Adrenal gland (tissue), 12 donors: ENCODE measurements around the gene NDUFV2. TPM values are rescaled to one million over a fixed set of nuclear protein-coding genes. Genes with fewer than 3 reads are reported as not detected.

Source experiments
- DNase-seq, 7 donors: peaks; one replicate each; pipeline ENCODE4 v3.0.0-alpha.2; 2019 to 2020
- H3K27ac ChIP-seq, 5 donors: fragments of 200-600 bp; sonication (generic) in 4 of 5; 1 replicate in 3 of 5; 2 replicates in 2 of 5; pipeline versions ENCODE4 v1.5.1 to v1.8.0; 2016 to 2020; ENCODE audit warnings: mild to moderate bottlenecking in 1 of 5
- H3K27me3 ChIP-seq: fragments of 200-600 bp; 2 replicates; pipeline ENCODE4 v1.8.0; 2021
- H3K36me3 ChIP-seq, 2 donors: fragments of 200-600 bp; replicated peaks in 1 of 2; 1 replicate in 1 of 2; 2 replicates in 1 of 2; pipeline versions ENCODE4 v1.5.1 to v1.8.0; 2018 to 2022
- H3K4me1 ChIP-seq, 2 donors: fragments of 200-600 bp; replicated peaks in 1 of 2; 1 replicate in 1 of 2; 2 replicates in 1 of 2; pipeline versions ENCODE4 v1.5.1 to v1.8.0; 2018 to 2021
- H3K4me3 ChIP-seq, 4 donors: fragments of 200-600 bp; sonication (generic) in 3 of 4; one replicate each; pipeline ENCODE4 v1.5.1; 2016 to 2018
- H3K9me3 ChIP-seq, 3 donors: fragments of 200-600 bp; sonication (generic) in 1 of 3; replicated peaks in 1 of 3; 1 replicate in 2 of 3; 2 replicates in 1 of 3; pipeline versions ENCODE4 v1.5.1 to v1.8.0; 2016 to 2021
- POLR2A ChIP-seq, 2 donors: fragments of 450-650 bp; IDR thresholded peaks; one replicate each; pipeline ENCODE4 v1.6.1; 2017; ENCODE audit warnings: antibody characterized with exemption in 2 of 2, mild to moderate bottlenecking in 2 of 2, moderate library complexity in 1 of 2
- WGBS, 4 donors: extraction: QIAGEN DNeasy Blood & Tissue Kit in 2 of 4; methylation state at CpG; one replicate each; pipeline versions ENCODE4 v1.1.5 to v1.1.7; 2013 to 2017; 5-methylcytosine and 5-hydroxymethylcytosine counted together
- intact Hi-C, 2 donors: fragments of 100-400 bp; cut with DNase I; formaldehyde crosslinking; loops; one replicate each; pipeline versions ENCODE4 v1.14.1 to v1.15.0; 2022 to 2023
- polyA plus RNA-seq, 3 donors: library from polyadenylated mRNA; stranded (reverse); fragments of 200-250 nt in 2 of 3; fragments of 350-450 nt in 1 of 3; fragmentation: Illumina TruSeq in 1 of 3; extraction: RNeasy Lipid Tissue Mini Kit (QIAGEN cat#74804) in 1 of 3; gene quantifications; one replicate each; pipeline ENCODE4 v1.2.3, GENCODE V29; 2013 to 2014
- total RNA-seq, 9 donors: library from RNA; depleted of rRNA in 4 of 9; stranded (reverse); fragments of >200 nt in 4 of 9; fragments of 120-200 nt in 1 of 9; fragmentation: NEBNext Ultra II Directional in 1 of 9; extraction: Animal tissue kit (Norgen Biotek cat#: 25700) in 1 of 9; gene quantifications; one replicate each; pipeline versions ENCODE4 v1.1.0 to v1.2.4, GENCODE V29; 2013 to 2023
- TF ChIP-seq, protein P1 (sequence below), 6 experiments: fragments of 450-650 bp in 4 of 6; fragments of 200-600 bp in 2 of 6; sonication (generic) in 1 of 6; IDR thresholded peaks; 1 replicate in 5 of 6; 2 replicates in 1 of 6; pipeline versions ENCODE4 v1.5.1 to v1.8.0; 2016 to 2021; ENCODE audit warnings: antibody characterized with exemption in 6 of 6, mild to moderate bottlenecking in 2 of 6, moderate library complexity in 1 of 6
- donor health status: healthy with polysubstance abuse.
- donor health status: Bipolar disorder and iron deficiency.
- donor health status: DM: yes; HTN: yes; CAD: no.
- donor health status: DM: no; HTN: no; CAD: no.
- donor health status: DM: no; HTN: no; CAD: no.
- donor health status: DM: yes; HTN: yes; CAD: no.

The NDUFV2 gene
- total and polyA plus RNA-seq, 12 donors = 130 to 569 (median 219) TPM

GRCh38 chr18:9113468-9114149 is 11.1 kb downstream of the NDUFV2 start:
- Histone ChIP-seq H3K9me3 (no peaks in the 10 kb centered on the region), H3K4me1 (peaks cover 31 to 93% of the 10 kb centered on the region in 2 donors), H3K27me3 (no peaks in the 10 kb centered on the region), H3K4me3 (no peak overlapping the region), H3K27ac (peak overlapping the region in 1 of 5 donors; percentile 30), H3K36me3 (no peaks in the 10 kb centered on the region)
- intact Hi-C loops = no loop called here
- TF ChIP-seq POLR2A (IDR thresholded peaks at IDR 0.05) = no peak
- TF ChIP-seq, protein P1, sequence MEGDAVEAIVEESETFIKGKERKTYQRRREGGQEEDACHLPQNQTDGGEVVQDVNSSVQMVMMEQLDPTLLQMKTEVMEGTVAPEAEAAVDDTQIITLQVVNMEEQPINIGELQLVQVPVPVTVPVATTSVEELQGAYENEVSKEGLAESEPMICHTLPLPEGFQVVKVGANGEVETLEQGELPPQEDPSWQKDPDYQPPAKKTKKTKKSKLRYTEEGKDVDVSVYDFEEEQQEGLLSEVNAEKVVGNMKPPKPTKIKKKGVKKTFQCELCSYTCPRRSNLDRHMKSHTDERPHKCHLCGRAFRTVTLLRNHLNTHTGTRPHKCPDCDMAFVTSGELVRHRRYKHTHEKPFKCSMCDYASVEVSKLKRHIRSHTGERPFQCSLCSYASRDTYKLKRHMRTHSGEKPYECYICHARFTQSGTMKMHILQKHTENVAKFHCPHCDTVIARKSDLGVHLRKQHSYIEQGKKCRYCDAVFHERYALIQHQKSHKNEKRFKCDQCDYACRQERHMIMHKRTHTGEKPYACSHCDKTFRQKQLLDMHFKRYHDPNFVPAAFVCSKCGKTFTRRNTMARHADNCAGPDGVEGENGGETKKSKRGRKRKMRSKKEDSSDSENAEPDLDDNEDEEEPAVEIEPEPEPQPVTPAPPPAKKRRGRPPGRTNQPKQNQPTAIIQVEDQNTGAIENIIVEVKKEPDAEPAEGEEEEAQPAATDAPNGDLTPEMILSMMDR (IDR thresholded peaks at IDR 0.05) = no peak
- no peak for DNase-seq
- 66 to 72% (median 68%) methylated on average over 7 of the region's 7 CpGs for WGBS, 4 donors

DNA sequence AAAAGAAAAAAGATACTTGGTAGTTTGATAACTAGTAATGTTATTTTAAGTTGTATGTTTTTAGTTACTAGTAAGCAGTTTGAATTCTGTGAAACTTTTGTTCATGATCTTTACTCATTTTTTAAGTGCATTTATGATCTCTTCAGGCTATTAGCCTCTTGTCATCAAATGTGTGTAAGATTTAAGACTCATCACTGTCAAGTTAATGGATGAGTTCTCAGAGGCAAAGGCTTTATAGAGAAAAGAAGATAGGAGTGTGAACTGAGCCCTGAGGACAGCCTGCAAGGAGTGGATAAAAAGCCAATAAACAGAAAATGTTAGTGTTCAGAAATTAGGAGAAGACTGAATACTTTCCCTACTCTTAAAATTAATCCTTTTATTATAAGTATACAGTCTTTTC is 13.5 kb downstream of the NDUFV2 start:
- Histone ChIP-seq H3K4me1 (peaks cover 23 to 83% of the 10 kb centered on the region in 2 donors), H3K27ac (peak overlapping the region in 1 of 5 donors; percentile 80), H3K27me3 (no peaks in the 10 kb centered on the region), H3K36me3 (peaks cover 0 to 8% of the 10 kb centered on the region in 2 donors), H3K4me3 (no peak overlapping the region), H3K9me3 (no peaks in the 10 kb centered on the region)
- DNase-seq = no peak
- TF ChIP-seq, protein P1 (IDR thresholded peaks at IDR 0.05) = no peak
- TF ChIP-seq POLR2A (IDR thresholded peaks at IDR 0.05) = no peak
- intact Hi-C loops = no loop called here

- no peaks in the 10 kb centered on the region for H3K9me3 ChIP-seq
- no peaks in the 10 kb centered on the region for H3K27me3 ChIP-seq
- peak overlapping the region in 1 of 4 donors; percentile 34 for H3K4me3 ChIP-seq
- DNase-seq = no peak
- intact Hi-C loops = no loop called here
- peak overlapping the region; percentile 45 to 80 (median 62) for H3K27ac ChIP-seq
- 32 to 34% (median 33%) methylated on average over 5 of the region's 5 CpGs for WGBS, 4 donors
- no peak for TF ChIP-seq POLR2A (IDR thresholded peaks at IDR 0.05)
- TF ChIP-seq, protein P1 (IDR thresholded peaks at IDR 0.05) = no peak
- H3K4me1 ChIP-seq = peaks cover 23 to 82% of the 10 kb centered on the region in 2 donors
- peaks cover 0 to 16% of the 10 kb centered on the region in 2 donors for H3K36me3 ChIP-seq
These were observed 15.7 kb downstream of the NDUFV2 start for GRCh38 chr18:9117980-9118841.

GRCh38 chr18:9120796-9121195 is 18.3 kb downstream of the NDUFV2 start:
- no peak overlapping the region for H3K4me3 ChIP-seq
- TF ChIP-seq POLR2A (IDR thresholded peaks at IDR 0.05) = no peak
- TF ChIP-seq, protein P1 (IDR thresholded peaks at IDR 0.05) = no peak
- DNase-seq = no peak
- no peak overlapping the region for H3K27ac ChIP-seq
- no peaks in the 10 kb centered on the region for H3K9me3 ChIP-seq
- intact Hi-C loops = no loop called here
- H3K27me3 ChIP-seq = no peaks in the 10 kb centered on the region
- peaks cover 0 to 24% of the 10 kb centered on the region in 2 donors for H3K36me3 ChIP-seq
- WGBS, 4 donors = 27 to 42% (median 32%) methylated on average over 1 of the region's 1 CpG
- peaks cover 23 to 57% of the 10 kb centered on the region in 2 donors for H3K4me1 ChIP-seq
